Trophoblast cell (in vitro differentiated cells and primary cell): ENCODE data around the gene CORO2A.
"Not testable (repeated sequence)": the region's sequence is repeated elsewhere in the genome, so short reads cannot be mapped to it uniquely, and the experiment has no call there.

Source experiments
- DNase-seq, 2 donors: peaks; one replicate each; pipeline ENCODE4 v3.0.0-alpha.2; 2016
- H2AFZ ChIP-seq: 2 replicates; pipeline ENCODE4 v1.6.1; 2013; ENCODE audit warnings: low read length, moderate library complexity, mild to moderate bottlenecking; ENCODE audit not compliant: insufficient read depth, poor library complexity
- H2AK5ac ChIP-seq: 2 replicates; pipeline ENCODE4 v1.6.1; 2013; ENCODE audit warnings: mild to moderate bottlenecking, low read length
- H2BK120ac ChIP-seq: 2 replicates; pipeline ENCODE4 v1.6.1; 2013; ENCODE audit warnings: low read length, mild to moderate bottlenecking, moderate library complexity; ENCODE audit not compliant: insufficient read depth, poor library complexity
- H2BK12ac ChIP-seq: 2 replicates; pipeline ENCODE4 v1.6.1; 2013; ENCODE audit warnings: mild to moderate bottlenecking, low read length, moderate library complexity
- H2BK5ac ChIP-seq: 2 replicates; pipeline ENCODE4 v1.6.1; 2013; ENCODE audit warnings: low read length, low read depth, moderate library complexity, mild to moderate bottlenecking; ENCODE audit not compliant: poor library complexity
- H3K14ac ChIP-seq: 2 replicates; pipeline ENCODE4 v1.6.1; 2013; ENCODE audit warnings: mild to moderate bottlenecking, low read length
- H3K18ac ChIP-seq: 2 replicates; pipeline ENCODE4 v1.6.1; 2013; ENCODE audit warnings: mild to moderate bottlenecking, low read length
- H3K23ac ChIP-seq: 2 replicates; pipeline ENCODE4 v1.6.1; 2013; ENCODE audit warnings: low read length
- H3K27ac ChIP-seq: 2 replicates; pipeline ENCODE4 v1.5.1; 2013; ENCODE audit warnings: low read depth, mild to moderate bottlenecking, inconsistent platforms, low read length, moderate library complexity
- H3K27me3 ChIP-seq: 2 replicates; pipeline ENCODE4 v1.6.1; 2013; ENCODE audit warnings: inconsistent platforms, mild to moderate bottlenecking, low read length, moderate library complexity; ENCODE audit not compliant: insufficient read depth
- H3K36me3 ChIP-seq, 2 experiments: 1 replicate in 1 of 2; 2 replicates in 1 of 2; pipeline ENCODE4 v1.6.1; 2013; ENCODE audit warnings: low read length in 2 of 2, mild to moderate bottlenecking in 2 of 2, moderate library complexity in 1 of 2; ENCODE audit not compliant: insufficient read depth in 2 of 2, control insufficient read depth in 1 of 2
- H3K4ac ChIP-seq: 2 replicates; pipeline ENCODE4 v1.6.1; 2013; ENCODE audit warnings: low read depth, mild to moderate bottlenecking, low read length, moderate library complexity
- H3K4me1 ChIP-seq, 2 experiments: 1 replicate in 1 of 2; 2 replicates in 1 of 2; pipeline ENCODE4 v1.6.1; 2013; ENCODE audit warnings: low read length in 2 of 2, mild to moderate bottlenecking in 2 of 2, moderate library complexity in 1 of 2; ENCODE audit not compliant: insufficient read depth in 2 of 2, control insufficient read depth in 1 of 2
- H3K4me2 ChIP-seq: 2 replicates; pipeline ENCODE4 v1.6.1; 2013; ENCODE audit warnings: inconsistent platforms, mild to moderate bottlenecking, low read length, moderate library complexity
- H3K4me3 ChIP-seq: 2 replicates; pipeline ENCODE4 v1.5.1; 2013; ENCODE audit warnings: mild to moderate bottlenecking, low read depth, low read length, inconsistent platforms
- H3K79me1 ChIP-seq: one replicate; pipeline ENCODE4 v1.6.1; 2013; ENCODE audit warnings: low read length
- H3K79me2 ChIP-seq: 2 replicates; pipeline ENCODE4 v1.6.1; 2013; ENCODE audit warnings: low read length, mild to moderate bottlenecking; ENCODE audit not compliant: control insufficient read depth, insufficient read depth, poor library complexity
- H3K9ac ChIP-seq: 2 replicates; pipeline ENCODE4 v1.6.1; 2013; ENCODE audit warnings: mild to moderate bottlenecking, low read length
- H3K9me3 ChIP-seq: 2 replicates; pipeline ENCODE4 v1.6.1; 2013; ENCODE audit warnings: low read depth, mild to moderate bottlenecking, control low read depth, inconsistent platforms, low read length; ENCODE audit not compliant: insufficient read depth
- H4K12ac ChIP-seq: 2 replicates; pipeline ENCODE4 v1.6.1; 2013; ENCODE audit warnings: low read depth, mild to moderate bottlenecking, low read length, moderate library complexity
- H4K8ac ChIP-seq: 2 replicates; pipeline ENCODE4 v1.6.1; 2013; ENCODE audit warnings: low read depth, mild to moderate bottlenecking, low read length, moderate library complexity
- H4K91ac ChIP-seq: one replicate; pipeline ENCODE4 v1.6.1; 2013; ENCODE audit warnings: low read depth, mild to moderate bottlenecking, low read length, moderate library complexity
- WGBS: extraction: QIAGEN DNeasy Blood & Tissue Kit; methylation state at CpG from one replicate; pipeline ENCODE4 v1.1.7; 2013; ENCODE audit warnings: missing lambda C conversion rate; ENCODE audit not compliant: insufficient read length, insufficient coverage; ENCODE audit errors: extremely low coverage; 5-methylcytosine and 5-hydroxymethylcytosine counted together

The CORO2A gene

GRCh38 chr9:98124091-98124490 lies 68.3 kb downstream of the CORO2A start:
- not testable (repeated sequence) for H3K9me3 ChIP-seq, H3K9ac ChIP-seq, H3K14ac ChIP-seq, H2BK5ac ChIP-seq, H3K4me1 ChIP-seq, H3K4me2 ChIP-seq, H3K79me1 ChIP-seq, DNase-seq, H4K12ac ChIP-seq, H3K27ac ChIP-seq, H3K18ac ChIP-seq, H2AFZ ChIP-seq, H2BK120ac ChIP-seq, H3K27me3 ChIP-seq, H3K4ac ChIP-seq, H2BK12ac ChIP-seq, H4K8ac ChIP-seq, H3K79me2 ChIP-seq, H3K4me3 ChIP-seq, H4K91ac ChIP-seq, H2AK5ac ChIP-seq, H3K23ac ChIP-seq
- no CpG with 5 or more reads among the region's 13 CpGs for WGBS
- peaks cover 46 to 49% of the 10 kb centered on the region in 2 experiments for H3K36me3 ChIP-seq

- Histone ChIP-seq H3K4me2 (no peak overlapping the region), H3K4me1 (peaks cover 4% of the 10 kb centered on the region in 2 experiments), H4K8ac (no peak overlapping the region), H3K79me1 (no peaks in the 10 kb centered on the region), H2AK5ac (no peak overlapping the region), H4K91ac (no peak overlapping the region), H3K9me3 (no peaks in the 10 kb centered on the region), H3K27me3 (no peaks in the 10 kb centered on the region), H2BK120ac (no peak overlapping the region), H3K14ac (no peak overlapping the region), H3K18ac (no peak overlapping the region), H2BK5ac (no peak overlapping the region), H2BK12ac (no peak overlapping the region), H3K23ac (no peak overlapping the region), H3K36me3 (peaks cover 21 to 22% of the 10 kb centered on the region in 2 experiments), H3K4me3 (no peak overlapping the region), H3K79me2 (no peaks in the 10 kb centered on the region), H2AFZ (no peak overlapping the region), H3K4ac (no peak overlapping the region), H4K12ac (no peak overlapping the region), H3K9ac (no peak overlapping the region), H3K27ac (no peak overlapping the region)
- no CpG with 5 or more reads among the region's 3 CpGs for WGBS
- peak in 1 of 2 donors; percentile 28 for DNase-seq
Measured at GRCh38 chr9:98121058-98121457, 71.4 kb downstream of the CORO2A start.

- no peaks in the 10 kb centered on the region for H3K79me2 ChIP-seq
- H3K23ac ChIP-seq: no peak overlapping the region
- no CpG with 5 or more reads among the region's 3 CpGs for WGBS
- no peaks in the 10 kb centered on the region for H3K27me3 ChIP-seq
- no peak overlapping the region for H3K9ac ChIP-seq
- H3K4ac ChIP-seq: no peak overlapping the region
- no peak overlapping the region for H3K18ac ChIP-seq
- H2BK12ac ChIP-seq: no peak overlapping the region
- no peak overlapping the region for H2BK5ac ChIP-seq
- H2AK5ac ChIP-seq: no peak overlapping the region
- no peak overlapping the region for H4K91ac ChIP-seq
- no peaks in the 10 kb centered on the region for H3K79me1 ChIP-seq
- no peak overlapping the region for H3K4me3 ChIP-seq
- no peak overlapping the region for H4K12ac ChIP-seq
- no peak overlapping the region for H3K4me2 ChIP-seq
- H3K9me3 ChIP-seq: no peaks in the 10 kb centered on the region
- no peak overlapping the region for H2AFZ ChIP-seq
- H4K8ac ChIP-seq: no peak overlapping the region
- DNase-seq: peak; percentile 31 to 65
- H2BK120ac ChIP-seq: no peak overlapping the region
- H3K27ac ChIP-seq: no peak overlapping the region
- H3K4me1 ChIP-seq: peaks cover 4% of the 10 kb centered on the region in 2 experiments
- H3K36me3 ChIP-seq: peaks cover 21 to 22% of the 10 kb centered on the region in 2 experiments
- no peak overlapping the region for H3K14ac ChIP-seq
Measured at GRCh38 chr9:98120476-98120875, 72.0 kb downstream of the CORO2A start.

GRCh38 chr9:98118640-98119601 lies 73.5 kb downstream of the CORO2A start, which contains the start of gene TRIM14:
TSS of gene TRIM14 (minus strand) at chr9:98119222. CDS start at chr9:98119188, 34 bp downstream.
- Histone ChIP-seq H3K14ac (peak within 1 kb of the TSS; percentile 28), H3K4me3 (peak within 1 kb of the TSS; percentile 79), H3K36me3 (peaks cover 7 to 11% of the 10 kb centered on the region in 2 experiments), H2AK5ac (no peak within 1 kb of the TSS), H3K79me1 (no peaks in the 10 kb centered on the region), H3K18ac (no peak within 1 kb of the TSS), H3K9me3 (no peaks in the 10 kb centered on the region), H3K4me1 (peaks cover 4% of the 10 kb centered on the region in 2 experiments), H4K8ac (peak within 1 kb of the TSS; percentile 33), H3K27ac (no peak within 1 kb of the TSS), H3K27me3 (no peaks in the 10 kb centered on the region), H3K4me2 (peak within 1 kb of the TSS; percentile 81), H3K4ac (no peak within 1 kb of the TSS), H2BK5ac (no peak within 1 kb of the TSS), H4K12ac (no peak within 1 kb of the TSS), H2BK120ac (no peak within 1 kb of the TSS), H3K9ac (no peak within 1 kb of the TSS), H3K23ac (no peak within 1 kb of the TSS), H2BK12ac (no peak within 1 kb of the TSS), H2AFZ (peak within 1 kb of the TSS; percentile 68), H3K79me2 (no peaks in the 10 kb centered on the region), H4K91ac (no peak within 1 kb of the TSS)
- peak; percentile 70 to 77 for DNase-seq
- whole genome bisulfite sequencing: no CpG with 5 or more reads among the region's 71 CpGs
